Measurements from ENCODE around the gene SEC63.
"Not testable (repeated sequence)": the region's sequence is repeated elsewhere in the genome, so short reads cannot be mapped to it uniquely, and the experiment has no call there.

SEC63 gene, protein sequence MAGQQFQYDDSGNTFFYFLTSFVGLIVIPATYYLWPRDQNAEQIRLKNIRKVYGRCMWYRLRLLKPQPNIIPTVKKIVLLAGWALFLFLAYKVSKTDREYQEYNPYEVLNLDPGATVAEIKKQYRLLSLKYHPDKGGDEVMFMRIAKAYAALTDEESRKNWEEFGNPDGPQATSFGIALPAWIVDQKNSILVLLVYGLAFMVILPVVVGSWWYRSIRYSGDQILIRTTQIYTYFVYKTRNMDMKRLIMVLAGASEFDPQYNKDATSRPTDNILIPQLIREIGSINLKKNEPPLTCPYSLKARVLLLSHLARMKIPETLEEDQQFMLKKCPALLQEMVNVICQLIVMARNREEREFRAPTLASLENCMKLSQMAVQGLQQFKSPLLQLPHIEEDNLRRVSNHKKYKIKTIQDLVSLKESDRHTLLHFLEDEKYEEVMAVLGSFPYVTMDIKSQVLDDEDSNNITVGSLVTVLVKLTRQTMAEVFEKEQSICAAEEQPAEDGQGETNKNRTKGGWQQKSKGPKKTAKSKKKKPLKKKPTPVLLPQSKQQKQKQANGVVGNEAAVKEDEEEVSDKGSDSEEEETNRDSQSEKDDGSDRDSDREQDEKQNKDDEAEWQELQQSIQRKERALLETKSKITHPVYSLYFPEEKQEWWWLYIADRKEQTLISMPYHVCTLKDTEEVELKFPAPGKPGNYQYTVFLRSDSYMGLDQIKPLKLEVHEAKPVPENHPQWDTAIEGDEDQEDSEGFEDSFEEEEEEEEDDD

GRCh38 chr6:107957909-107958688 is at the start of gene SEC63:
SEC63 (minus strand) TSS chr6:107958208; CDS start chr6:107958009, 199 bp downstream.
- DNase-seq (ENCODE audit: low spot score) = peak; percentile 96

DNA sequence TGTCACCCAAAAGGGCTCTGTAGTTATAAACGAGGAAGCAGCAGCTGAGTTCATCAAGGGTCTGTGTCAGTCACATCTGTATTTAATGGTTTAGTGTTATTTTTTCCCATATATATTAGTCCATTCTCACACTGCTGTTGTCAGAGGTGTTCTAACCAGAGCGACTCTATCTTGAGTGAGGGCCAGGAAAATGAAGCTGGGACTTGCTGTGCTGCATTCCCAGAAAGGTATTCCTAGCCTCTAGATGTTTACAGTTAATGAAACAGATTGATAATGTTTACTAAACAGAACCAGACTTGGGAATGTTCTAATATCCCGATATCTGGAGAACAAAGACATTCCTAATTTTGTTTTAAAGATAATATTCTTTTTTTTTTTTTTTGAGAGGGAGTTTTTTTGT is 48.0 kb upstream of the SEC63 start:
- DNase-seq (ENCODE audit: low spot score) = no peak

- DNase-seq (ENCODE audit: low spot score) = no peak
These were observed 46.9 kb upstream of the SEC63 start for GRCh38 chr6:108004861-108005260.

GRCh38 chr6:108002365-108003221 is 44.6 kb upstream of the SEC63 start:
- peak; percentile 93 for DNase-seq (ENCODE audit: low spot score)

DNA sequence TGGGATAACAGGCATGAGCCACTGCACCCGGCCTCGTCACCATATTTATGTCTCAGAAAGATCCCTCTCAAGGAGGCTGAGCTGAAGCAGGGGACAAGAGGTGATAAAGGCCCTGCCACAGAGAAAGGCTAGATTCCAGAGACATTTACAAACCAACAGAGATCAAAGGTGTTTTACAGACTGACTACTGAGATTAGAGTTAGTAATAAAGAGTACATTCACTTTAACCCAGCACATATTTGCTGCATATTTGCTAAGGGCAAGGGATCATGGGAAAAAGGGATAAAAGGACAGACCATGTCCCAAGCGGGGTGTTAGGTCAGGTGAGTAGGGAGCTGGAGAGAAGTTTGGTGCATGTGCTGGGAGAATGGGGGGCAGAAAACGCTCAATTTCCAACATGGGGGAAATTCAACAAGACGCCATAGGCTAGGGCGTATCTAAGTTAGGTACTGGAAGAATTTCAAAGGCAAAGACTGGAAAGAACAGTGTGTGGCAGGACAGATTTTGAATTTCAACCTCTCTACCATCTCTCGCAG is 43.8 kb upstream of the SEC63 start:
- no peak for DNase-seq (ENCODE audit: low spot score)

GRCh38 chr6:108000259-108000658 is 42.3 kb upstream of the SEC63 start:
- not testable (repeated sequence) for DNase-seq (ENCODE audit: low spot score)

DNA sequence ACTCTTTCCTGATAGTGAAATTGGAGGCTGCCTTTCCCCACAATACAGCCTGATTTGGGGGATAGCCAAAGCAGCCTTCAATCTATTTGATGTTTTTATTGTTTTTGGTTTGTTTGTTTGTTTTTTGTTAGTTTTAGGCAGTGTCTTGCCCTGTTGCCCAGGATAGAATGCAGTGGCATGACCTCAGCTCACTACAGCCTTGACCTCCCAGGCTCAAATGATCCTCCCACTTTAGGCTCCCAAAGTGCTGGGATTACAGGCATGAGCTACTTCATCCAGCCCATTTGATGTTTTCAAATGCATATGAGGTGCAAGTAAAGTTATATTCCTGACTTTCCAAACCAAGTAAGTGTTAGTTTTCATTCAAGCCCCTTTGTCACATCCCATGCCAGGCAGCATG is 41.3 kb upstream of the SEC63 start:
- DNase-seq (ENCODE audit: low spot score) = no peak

DNA sequence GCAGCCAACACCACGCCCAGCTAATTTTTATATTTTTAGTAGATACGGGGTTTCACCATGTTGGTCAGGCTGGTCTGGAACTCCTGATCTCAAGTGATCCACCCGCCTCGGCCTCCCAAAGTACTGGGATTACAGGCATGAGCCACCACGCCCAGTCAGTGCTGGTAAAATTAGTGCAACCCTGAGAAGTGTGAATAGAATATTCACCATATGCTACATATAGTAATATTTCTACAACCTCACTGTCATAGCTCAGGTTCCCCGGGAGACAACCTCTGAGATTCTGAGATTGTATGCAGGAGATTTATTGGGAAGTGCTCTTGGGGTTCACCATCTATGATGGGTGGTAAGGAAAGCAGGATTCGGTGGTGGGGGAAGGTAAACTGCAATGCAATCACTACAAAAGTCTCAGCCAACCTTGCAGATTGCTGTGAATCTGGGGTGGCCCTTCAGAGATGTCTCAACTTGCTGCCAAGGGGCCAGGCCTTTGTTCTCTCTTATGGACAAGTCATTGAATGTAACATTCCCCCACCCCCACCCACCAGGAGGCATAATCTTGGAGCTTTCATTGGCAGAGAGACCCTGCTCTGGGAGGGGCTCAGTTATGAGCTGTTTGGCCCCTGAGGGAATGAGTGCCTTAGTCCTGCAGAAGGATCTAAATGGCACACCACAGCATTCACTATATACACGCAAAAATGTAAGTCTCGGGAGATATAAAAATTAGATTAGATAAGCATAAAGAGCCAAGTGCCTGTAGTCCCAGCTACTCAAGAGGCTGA is 34.0 kb upstream of the SEC63 start:
- DNase-seq (ENCODE audit: low spot score) = no peak

DNA sequence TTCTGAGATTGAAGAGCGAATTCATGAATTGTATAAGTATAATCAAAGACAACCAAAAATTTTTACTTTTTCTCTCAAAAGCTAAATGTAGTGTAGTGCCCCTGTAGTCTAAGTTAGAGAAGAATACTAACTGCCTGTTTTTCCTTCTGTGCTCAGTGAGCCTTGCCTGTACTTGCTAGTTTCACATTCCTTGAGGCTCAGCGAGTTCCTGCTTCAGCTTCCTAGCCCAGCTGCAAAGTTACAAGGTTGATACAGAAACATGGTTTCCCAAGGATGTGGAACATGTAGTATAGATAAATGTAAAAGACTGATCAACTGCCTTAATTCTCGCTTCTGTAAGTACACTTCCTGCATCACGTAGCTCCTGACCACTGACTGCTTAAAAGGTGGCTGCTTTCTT is 33.1 kb upstream of the SEC63 start:
- no peak for DNase-seq (ENCODE audit: low spot score)

DNA sequence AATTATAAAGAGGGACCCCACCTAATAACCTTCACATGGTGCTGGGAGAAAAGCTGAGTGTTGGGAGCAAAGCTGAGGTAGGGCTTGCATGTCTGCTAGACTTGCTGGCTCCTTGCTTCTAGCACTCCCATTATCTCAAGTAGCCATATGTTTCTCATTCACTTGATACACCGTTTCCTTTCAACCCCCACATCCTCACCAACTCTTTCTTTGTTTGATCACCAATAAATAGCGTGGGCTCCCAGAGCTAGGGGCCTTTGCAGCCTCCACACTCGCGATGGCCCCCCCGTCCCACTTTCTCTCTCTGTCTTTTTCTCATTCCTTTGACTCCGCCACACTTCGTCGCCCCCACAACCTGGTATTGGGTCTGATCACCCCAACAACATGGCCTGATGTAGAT is 32.6 kb upstream of the SEC63 start:
- DNase-seq (ENCODE audit: low spot score) = not testable (repeated sequence)

- DNase-seq (ENCODE audit: low spot score) = no peak
These were observed 31.4 kb upstream of the SEC63 start for GRCh38 chr6:107989166-107990094.

DNA sequence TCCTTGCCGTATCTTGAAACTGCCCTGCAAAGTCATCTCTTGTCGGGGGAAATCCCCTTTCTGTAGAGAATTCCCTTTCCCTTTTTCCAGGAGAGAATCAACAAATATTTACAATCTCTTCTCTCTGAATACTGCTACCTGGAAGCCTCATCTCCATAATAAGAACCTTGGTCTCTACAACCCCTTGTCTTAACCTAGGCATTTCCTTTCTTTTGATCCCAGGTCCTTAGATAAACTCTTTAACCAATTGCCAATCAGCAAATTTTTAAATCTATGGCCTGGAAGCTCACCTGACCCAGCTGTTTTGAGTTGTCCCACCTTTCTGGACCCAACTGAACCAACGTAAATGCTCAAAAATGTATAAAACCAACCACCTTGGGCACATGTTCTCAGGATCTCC is 30.6 kb upstream of the SEC63 start:
- DNase-seq (ENCODE audit: low spot score) = no peak

- no peak for DNase-seq (ENCODE audit: low spot score)
These were observed 29.8 kb upstream of the SEC63 start for GRCh38 chr6:107987805-107988204.

DNA sequence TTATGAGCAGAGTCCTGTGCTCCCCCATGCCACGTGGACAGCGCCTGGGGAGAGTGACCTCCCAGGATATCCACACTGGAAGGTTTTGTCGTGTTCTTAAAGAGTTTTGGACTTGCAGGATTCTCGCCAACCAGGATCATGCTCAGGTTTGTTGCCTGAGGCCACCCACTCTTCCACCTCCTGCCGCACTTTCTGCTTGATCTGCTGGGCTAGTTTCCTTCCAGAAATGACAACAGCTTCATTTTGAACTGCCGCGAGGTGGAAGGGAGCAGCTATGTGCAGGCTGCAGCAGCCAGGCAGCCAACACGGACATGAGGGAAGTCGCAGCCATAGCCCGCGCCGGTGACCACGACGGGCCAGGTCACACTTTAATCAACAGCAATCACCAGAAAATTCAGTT is 27.7 kb upstream of the SEC63 start:
- DNase-seq (ENCODE audit: low spot score) = no peak

GRCh38 chr6:107983811-107984210 is 25.8 kb upstream of the SEC63 start:
- DNase-seq (ENCODE audit: low spot score) = no peak

- no peak for DNase-seq (ENCODE audit: low spot score)
These were observed 24.5 kb upstream of the SEC63 start for GRCh38 chr6:107982486-107982885.

DNA sequence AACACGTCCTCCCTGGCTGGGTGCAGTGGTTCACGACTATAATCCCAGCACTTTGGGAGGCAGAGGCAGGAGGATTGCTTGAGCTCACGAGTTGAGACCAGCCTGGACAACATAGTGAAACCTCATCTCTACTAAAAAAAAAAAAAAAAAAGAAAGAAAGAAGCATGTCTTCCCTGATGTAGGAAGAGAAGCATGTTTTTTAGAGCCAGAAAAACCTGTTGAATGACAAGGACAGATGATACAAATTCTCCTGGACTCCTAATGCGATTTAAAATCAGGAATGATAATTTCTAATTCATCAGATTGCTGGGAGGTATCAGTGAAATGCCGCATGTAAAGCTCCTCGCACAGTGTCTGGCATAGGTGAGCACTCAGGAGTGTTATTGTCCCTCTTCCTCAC is 23.7 kb upstream of the SEC63 start:
- DNase-seq (ENCODE audit: low spot score) = no peak

DNA sequence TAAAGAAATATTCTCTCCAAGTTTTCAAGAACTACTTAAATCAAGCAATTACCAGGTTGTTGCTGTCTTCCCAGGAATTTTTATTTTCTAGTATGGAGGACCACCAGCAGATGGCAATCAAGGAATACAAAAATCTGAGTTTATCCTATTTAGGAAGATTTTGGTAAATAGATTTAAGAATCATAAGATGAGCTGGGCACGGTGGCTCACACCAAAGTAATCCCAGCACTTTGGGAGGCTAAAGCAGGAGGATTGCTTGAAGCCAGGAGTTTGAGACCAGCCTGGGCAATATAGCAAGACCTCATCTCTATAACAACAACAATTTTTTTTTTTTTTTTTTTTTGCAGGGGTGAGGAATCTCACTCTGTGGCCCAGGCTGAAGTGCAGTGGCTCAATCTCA is 19.3 kb upstream of the SEC63 start:
- peak; percentile 61 for DNase-seq (ENCODE audit: low spot score)

DNA sequence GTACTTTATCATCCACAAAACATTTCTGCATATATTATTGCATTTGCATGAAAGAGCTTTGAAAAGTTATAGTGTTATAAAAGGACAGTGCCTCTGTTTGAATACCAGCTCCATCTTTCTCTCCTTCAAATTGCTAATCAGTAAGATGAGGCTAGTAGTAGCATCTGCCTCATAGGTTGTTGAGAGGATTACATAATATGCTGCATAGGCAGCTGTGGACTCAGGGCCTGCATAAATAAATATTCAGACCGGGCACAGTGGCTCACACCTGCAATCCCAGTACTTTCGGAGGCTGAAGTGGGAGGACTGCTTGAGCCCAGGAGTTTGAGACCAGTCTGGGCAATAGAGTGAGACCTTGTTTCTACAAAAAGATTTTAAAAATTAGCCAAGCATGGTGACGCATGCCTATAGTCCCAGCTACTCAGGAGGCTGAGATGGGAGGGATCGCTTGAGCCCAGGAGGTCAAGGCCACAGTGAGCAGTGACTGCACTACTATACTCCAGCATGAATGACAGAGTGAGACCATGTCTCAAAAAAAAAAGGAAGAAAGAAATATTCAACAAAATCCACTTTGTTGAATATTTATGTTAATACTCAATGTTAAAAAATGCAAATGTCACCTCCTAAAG is 18.3 kb upstream of the SEC63 start:
- DNase-seq (ENCODE audit: low spot score) = no peak
